Keratinocyte (primary cell): ENCODE data around the gene LMNTD2. TPM values are rescaled to one million over a fixed set of nuclear protein-coding genes. Genes with fewer than 3 reads are reported as not detected.
A peak's percentile ranks its signal among the peaks of the same experiment; 100 is the strongest.

ENCODE experiments used
- DNase-seq: peaks from one replicate; pipeline ENCODE4 v3.0.0-alpha.2; 2011; ENCODE audit warnings: low read depth, missing footprints, low spot score
- FAIRE-seq: peaks from 2 replicates; lab custom pipeline; 2011; peaks lifted over from hg19 to GRCh38; lab: Jason Lieb, UNC
- H2AFZ ChIP-seq: 2 replicates; pipeline ENCODE4 v1.6.0; 2012; ENCODE audit warnings: low read length, control low read depth, inconsistent platforms; ENCODE audit not compliant: control insufficient read depth
- H3K27ac ChIP-seq: 2 replicates; pipeline ENCODE4 v1.5.1; 2011; ENCODE audit warnings: low read length; ENCODE audit not compliant: control insufficient read depth, insufficient read depth
- H3K27me3 ChIP-seq: 3 replicates; pipeline ENCODE4 v1.6.0; 2011; ENCODE audit warnings: low read length; ENCODE audit not compliant: control insufficient read depth, insufficient read depth; ENCODE audit errors: extremely low read depth
- H3K36me3 ChIP-seq, 2 experiments: 2 replicates in 1 of 2; 3 replicates in 1 of 2; pipeline ENCODE4 v1.5.1; 2011; ENCODE audit warnings: low read length in 2 of 2, mild to moderate bottlenecking in 1 of 2; ENCODE audit not compliant: control insufficient read depth in 2 of 2, insufficient read depth in 2 of 2; ENCODE audit errors: extremely low read depth in 1 of 2
- H3K4me1 ChIP-seq: 3 replicates; pipeline ENCODE4 v1.5.1; 2011; ENCODE audit warnings: low read length; ENCODE audit not compliant: control insufficient read depth, insufficient read depth; ENCODE audit errors: extremely low read depth
- H3K4me2 ChIP-seq: 3 replicates; pipeline ENCODE4 v1.6.0; 2011; ENCODE audit warnings: low read depth, low read length; ENCODE audit not compliant: control insufficient read depth, insufficient read depth; ENCODE audit errors: extremely low read depth
- H3K4me3 ChIP-seq, 3 experiments: fragments of 200-600 bp in 1 of 3; sonication (generic) in 1 of 3; 2 replicates in 2 of 3; 3 replicates in 1 of 3; pipeline ENCODE4 v1.5.1; 2011 to 2016; ENCODE audit warnings: low read length in 3 of 3, mild to moderate bottlenecking in 3 of 3, control low read depth in 2 of 3, inconsistent platforms in 1 of 3, low read depth in 1 of 3, mixed read lengths in 1 of 3, mixed run types in 1 of 3, moderate library complexity in 1 of 3; ENCODE audit not compliant: control insufficient read depth in 2 of 3, insufficient read depth in 2 of 3; ENCODE audit errors: extremely low read depth in 1 of 3
- H3K79me2 ChIP-seq: 2 replicates; pipeline ENCODE4 v1.6.0; 2012; ENCODE audit warnings: low read length; ENCODE audit not compliant: control insufficient read depth, insufficient read depth
- H3K9ac ChIP-seq: 3 replicates; pipeline ENCODE4 v1.6.0; 2011; ENCODE audit warnings: low read length; ENCODE audit not compliant: control insufficient read depth, insufficient read depth; ENCODE audit errors: extremely low read depth
- H3K9me1 ChIP-seq: 3 replicates; pipeline ENCODE4 v1.6.0; 2011; ENCODE audit warnings: low read length; ENCODE audit not compliant: control insufficient read depth, insufficient read depth; ENCODE audit errors: extremely low read depth
- H3K9me3 ChIP-seq: 2 replicates; pipeline ENCODE4 v1.5.1; 2012; ENCODE audit warnings: low read depth, low read length; ENCODE audit not compliant: control insufficient read depth
- H4K20me1 ChIP-seq: 3 replicates; pipeline ENCODE4 v1.6.0; 2011; ENCODE audit warnings: low read length; ENCODE audit not compliant: control insufficient read depth, insufficient read depth; ENCODE audit errors: extremely low read depth
- EZH2 ChIP-seq: IDR thresholded peaks from one replicate; pipeline ENCODE4 v1.6.1; 2012; ENCODE audit warnings: inconsistent platforms, mild to moderate bottlenecking, low read length, moderate library complexity
- dilution Hi-C: fragments of 300-500 bp; cut with MboI; formaldehyde crosslinking; loops from one replicate; pipeline ENCODE4 v1.7.0; 2020; ENCODE audit warnings: low sequenced_read_pairs; ENCODE audit not compliant: extremely low pct_ligation_motif_present
- polyA plus RNA-seq, 5 experiments: library from polyadenylated mRNA; depleted of rRNA in 3 of 5; stranded (reverse) in 3 of 5; stranded (forward) in 1 of 5; unstranded in 1 of 5; fragments of >200 nt; gene quantifications; 1 replicate in 1 of 5; 2 replicates in 3 of 5; 3 replicates in 1 of 5; pipeline versions ENCODE4 v1.2.1 to v1.2.3, GENCODE V29; 2011 to 2012; ENCODE audit warnings: missing spikeins in 2 of 5, low read depth in 1 of 5, low replicate concordance in 1 of 5
- TF ChIP-seq, protein P1 (sequence below), 3 experiments: IDR thresholded peaks in 1 of 3; conservative IDR thresholded peaks in 1 of 3; optimal IDR thresholded peaks in 1 of 3; 2 replicates in 2 of 3; 3 replicates in 1 of 3; pipeline versions ENCODE3 to v1.5.1; 2011; ENCODE audit warnings: low read length in 3 of 3, mild to moderate bottlenecking in 3 of 3, moderate library complexity in 2 of 3, control low read depth in 1 of 3, inconsistent platforms in 1 of 3; ENCODE audit not compliant: insufficient read depth in 2 of 3; ENCODE audit errors: extremely low read depth in 1 of 3

Gene LMNTD2
- polyA plus RNA-seq, 1 donor (not counting 4 experiments of a cell fraction or from before 2014, with no cell fraction given) = 1.2 TPM

DNA sequence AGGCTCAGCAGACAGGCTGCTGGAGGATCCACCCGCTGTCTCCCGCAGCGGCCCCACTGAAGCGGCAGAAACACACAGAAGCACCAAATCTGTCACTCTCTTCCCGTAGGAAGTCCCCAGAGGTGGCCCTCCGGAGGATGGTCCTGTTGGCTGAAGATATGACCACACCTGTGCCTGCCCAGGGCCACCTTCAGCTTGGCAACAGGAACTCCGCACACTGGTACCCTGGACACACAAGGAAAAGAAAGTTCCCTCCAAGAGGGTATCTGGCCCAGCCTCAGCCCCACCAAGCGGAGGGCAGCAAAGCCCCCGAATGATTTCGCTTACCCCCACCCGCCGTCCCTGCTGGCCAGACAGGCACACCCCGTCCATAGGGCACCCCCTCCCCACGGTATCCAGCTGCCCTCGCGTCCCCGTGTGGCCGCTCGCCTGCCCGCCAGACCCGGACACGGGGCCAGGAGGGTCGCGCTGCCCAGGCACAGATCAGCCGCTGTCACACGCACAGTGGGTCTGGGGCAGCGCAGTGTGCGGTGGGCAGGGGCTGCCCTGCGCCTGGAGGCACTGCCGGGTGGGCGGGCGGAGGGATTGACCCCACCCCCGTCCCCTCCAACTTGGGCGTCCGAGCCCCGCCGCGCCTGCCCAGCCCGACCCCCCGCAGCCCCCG is 7.2 kb upstream of the LMNTD2 start:
- H3K4me1 ChIP-seq = peaks cover 13% of the 10 kb centered on the region
- dilution Hi-C loops = no loop called here
- no peak overlapping the region for H2AFZ ChIP-seq
- no peaks in the 10 kb centered on the region for H3K9me1 ChIP-seq
- peaks cover 0 to 12% of the 10 kb centered on the region in 2 experiments for H3K36me3 ChIP-seq
- H3K79me2 ChIP-seq = peaks cover 8% of the 10 kb centered on the region
- no peak for DNase-seq
- no peaks in the 10 kb centered on the region for H3K27me3 ChIP-seq
- peak overlapping the region; percentile 76 for H3K4me2 ChIP-seq
- H3K9ac ChIP-seq = peak overlapping the region; percentile 81
- H3K27ac ChIP-seq = no peak overlapping the region
- no peaks in the 10 kb centered on the region for H3K9me3 ChIP-seq
- no peak for FAIRE-seq
- no peaks in the 10 kb centered on the region for H4K20me1 ChIP-seq
- TF ChIP-seq, protein P1, sequence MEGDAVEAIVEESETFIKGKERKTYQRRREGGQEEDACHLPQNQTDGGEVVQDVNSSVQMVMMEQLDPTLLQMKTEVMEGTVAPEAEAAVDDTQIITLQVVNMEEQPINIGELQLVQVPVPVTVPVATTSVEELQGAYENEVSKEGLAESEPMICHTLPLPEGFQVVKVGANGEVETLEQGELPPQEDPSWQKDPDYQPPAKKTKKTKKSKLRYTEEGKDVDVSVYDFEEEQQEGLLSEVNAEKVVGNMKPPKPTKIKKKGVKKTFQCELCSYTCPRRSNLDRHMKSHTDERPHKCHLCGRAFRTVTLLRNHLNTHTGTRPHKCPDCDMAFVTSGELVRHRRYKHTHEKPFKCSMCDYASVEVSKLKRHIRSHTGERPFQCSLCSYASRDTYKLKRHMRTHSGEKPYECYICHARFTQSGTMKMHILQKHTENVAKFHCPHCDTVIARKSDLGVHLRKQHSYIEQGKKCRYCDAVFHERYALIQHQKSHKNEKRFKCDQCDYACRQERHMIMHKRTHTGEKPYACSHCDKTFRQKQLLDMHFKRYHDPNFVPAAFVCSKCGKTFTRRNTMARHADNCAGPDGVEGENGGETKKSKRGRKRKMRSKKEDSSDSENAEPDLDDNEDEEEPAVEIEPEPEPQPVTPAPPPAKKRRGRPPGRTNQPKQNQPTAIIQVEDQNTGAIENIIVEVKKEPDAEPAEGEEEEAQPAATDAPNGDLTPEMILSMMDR (optimal IDR thresholded peaks at IDR 0.05 in 1 of 3, IDR thresholded peaks at IDR 0.05 in 1 of 3, conservative IDR thresholded peaks at IDR 0.05 in 1 of 3; ENCODE audit: extremely low read depth in 1 of 3, insufficient read depth in 2 of 3, low read length in 3 of 3) = no peak
- TF ChIP-seq EZH2 = no peak
- peak overlapping the region; percentile 47 to 90 (median 79) for H3K4me3 ChIP-seq

DNA sequence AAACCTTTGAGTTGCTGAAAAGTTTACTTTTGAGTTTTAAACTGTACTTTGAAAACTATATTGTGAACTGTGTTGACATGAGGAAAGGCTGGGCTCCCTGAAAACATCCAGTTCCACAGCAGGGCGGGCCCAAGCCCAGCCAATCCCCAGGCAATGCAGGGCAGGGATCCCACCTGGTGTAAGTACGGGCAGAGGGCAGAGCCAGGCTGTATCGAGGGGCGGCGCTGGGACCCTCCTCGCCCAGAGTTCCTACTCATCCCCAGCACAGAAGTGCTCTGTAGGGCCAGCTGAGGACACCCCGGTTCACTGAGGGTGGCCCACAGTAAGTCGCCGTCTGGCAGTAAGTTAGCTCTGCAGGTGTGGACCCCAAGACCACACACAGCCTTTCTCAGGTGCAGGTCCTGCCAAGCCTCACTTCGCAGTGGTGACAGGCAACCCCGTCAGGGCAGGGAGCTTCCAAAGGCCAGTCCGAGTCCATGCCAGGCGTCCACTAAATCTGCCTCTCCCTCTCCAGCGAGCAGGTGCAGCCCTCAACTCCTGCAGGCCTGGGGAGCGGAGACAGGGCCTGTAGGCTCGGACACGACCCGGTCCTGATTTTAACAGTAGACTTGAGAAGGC is 6.6 kb upstream of the LMNTD2 start:
- Histone ChIP-seq H3K79me2 (peaks cover 14% of the 10 kb centered on the region), H3K36me3 (peaks cover 4 to 14% of the 10 kb centered on the region in 2 experiments), H3K4me1 (peaks cover 13% of the 10 kb centered on the region), H4K20me1 (no peaks in the 10 kb centered on the region), H3K4me2 (peak overlapping the region; percentile 76), H3K4me3 (peak overlapping the region; percentile 47 to 90 (median 79)), H2AFZ (no peak overlapping the region), H3K27ac (no peak overlapping the region), H3K9ac (peak overlapping the region; percentile 81), H3K9me1 (no peaks in the 10 kb centered on the region), H3K9me3 (no peaks in the 10 kb centered on the region), H3K27me3 (no peaks in the 10 kb centered on the region)
- FAIRE-seq = no peak
- TF ChIP-seq, protein P1 (optimal IDR thresholded peaks at IDR 0.05 in 1 of 3, IDR thresholded peaks at IDR 0.05 in 1 of 3, conservative IDR thresholded peaks at IDR 0.05 in 1 of 3; ENCODE audit: extremely low read depth in 1 of 3, insufficient read depth in 2 of 3, low read length in 3 of 3) = no peak
- dilution Hi-C loops = no loop called here
- no peak for DNase-seq
